GM10847 (cell line): ENCODE results near the gene SNAPIN.

Source experiments
- POLR2A ChIP-seq: IDR thresholded peaks from 2 replicates; pipeline ENCODE4 v1.6.1; 2011; ENCODE audit not compliant: insufficient read length; ENCODE audit errors: extremely low read depth

SNAPIN gene

DNA sequence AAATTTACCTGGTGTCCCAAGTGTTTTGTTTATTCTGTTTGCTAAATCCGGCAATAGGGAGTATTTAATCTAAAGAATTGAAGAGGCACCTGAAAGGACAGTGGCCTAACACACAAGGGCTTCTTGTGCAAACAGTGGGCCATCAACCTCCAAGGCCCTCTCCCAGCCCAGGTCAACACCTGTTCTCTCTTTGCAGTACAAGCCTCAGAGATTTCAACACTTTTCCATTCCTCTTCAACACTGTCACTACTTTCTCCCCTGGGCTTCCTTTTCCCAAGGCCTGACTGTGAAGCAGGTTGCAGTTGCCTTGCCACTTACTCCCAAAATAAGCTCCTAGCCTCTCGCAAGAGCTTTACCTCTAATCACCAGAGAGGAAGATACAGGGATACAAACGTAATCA, 3.2 kb upstream of the SNAPIN start:
- no peak for TF ChIP-seq POLR2A

DNA sequence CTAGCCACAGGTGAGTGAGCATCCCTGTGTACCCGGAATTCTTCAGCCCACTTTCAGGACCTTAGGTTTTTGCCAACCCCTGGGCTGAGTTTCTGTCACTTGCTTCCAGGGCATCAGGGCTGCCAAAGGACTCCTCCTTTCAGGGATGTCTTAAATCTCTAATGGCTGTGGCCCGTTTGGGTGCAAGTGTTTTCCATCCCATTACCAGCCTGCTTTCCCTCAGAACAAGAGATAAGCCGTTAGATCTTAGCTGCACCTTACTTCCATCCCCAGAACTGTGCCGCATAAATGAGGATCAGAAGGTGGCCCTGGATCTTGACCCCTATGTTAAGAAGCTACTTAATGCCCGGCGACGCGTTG, 652 bp downstream of the SNAPIN start:
- TF ChIP-seq POLR2A = no peak

DNA sequence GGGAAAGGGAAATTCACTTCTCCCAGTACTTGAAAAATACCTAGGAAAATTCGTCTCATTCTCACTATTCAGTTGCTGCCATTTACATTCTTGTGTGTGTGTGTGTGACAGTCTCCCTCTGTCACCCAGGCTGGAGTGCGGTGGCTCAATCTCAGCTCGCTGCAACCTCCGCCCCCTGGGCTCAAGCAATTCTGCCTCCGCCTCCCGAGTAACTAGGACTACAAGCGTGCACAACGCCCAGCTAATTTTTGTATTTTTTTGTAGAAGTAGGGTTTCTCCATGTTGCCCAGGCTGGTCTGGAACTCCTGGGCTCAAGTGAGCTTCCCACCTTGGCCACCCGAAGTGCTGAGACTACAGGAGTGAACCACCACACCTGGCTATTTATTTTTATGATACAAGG, 1.2 kb downstream of the SNAPIN start:
- TF ChIP-seq POLR2A = no peak

DNA sequence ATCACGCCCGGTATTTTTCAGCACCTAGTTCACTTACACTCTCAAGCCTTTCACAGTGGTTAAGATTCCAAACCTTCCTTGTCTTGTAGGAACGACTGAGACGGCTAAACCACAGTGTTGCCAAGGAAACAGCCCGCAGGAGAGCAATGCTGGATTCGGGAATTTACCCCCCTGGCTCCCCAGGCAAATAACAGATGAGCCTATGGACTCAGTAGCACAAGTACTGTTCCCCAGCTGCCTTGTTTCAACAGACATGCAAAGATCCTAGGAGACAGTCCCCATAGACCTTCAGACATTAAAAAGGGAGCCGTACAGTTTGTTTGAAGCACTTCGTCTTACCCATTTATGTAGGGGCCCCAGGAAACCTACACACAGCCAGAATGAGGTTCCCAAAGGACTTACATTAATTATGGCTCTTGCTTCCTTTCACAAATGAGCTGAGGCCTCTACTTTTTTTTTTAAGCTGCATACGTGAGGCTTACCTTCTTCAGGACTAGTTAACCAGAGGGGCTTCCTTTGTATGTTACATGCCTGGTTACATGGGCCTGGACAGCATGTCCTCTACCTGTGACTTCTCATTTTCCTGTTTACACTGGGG, 2.7 kb downstream of the SNAPIN start:
- TF ChIP-seq POLR2A = no peak

- TF ChIP-seq POLR2A = no peak
Measured at GRCh38 chr1:153662269-153662668, 3.8 kb downstream of the SNAPIN start.

- no peak for TF ChIP-seq POLR2A
Measured at GRCh38 chr1:153663211-153663610, 4.7 kb downstream of the SNAPIN start.

GRCh38 chr1:153667439-153667838, 8.9 kb downstream of the SNAPIN start:
- TF ChIP-seq POLR2A = no peak

- no peak for TF ChIP-seq POLR2A
Measured at GRCh38 chr1:153669606-153670005, 11.1 kb downstream of the SNAPIN start.

DNA sequence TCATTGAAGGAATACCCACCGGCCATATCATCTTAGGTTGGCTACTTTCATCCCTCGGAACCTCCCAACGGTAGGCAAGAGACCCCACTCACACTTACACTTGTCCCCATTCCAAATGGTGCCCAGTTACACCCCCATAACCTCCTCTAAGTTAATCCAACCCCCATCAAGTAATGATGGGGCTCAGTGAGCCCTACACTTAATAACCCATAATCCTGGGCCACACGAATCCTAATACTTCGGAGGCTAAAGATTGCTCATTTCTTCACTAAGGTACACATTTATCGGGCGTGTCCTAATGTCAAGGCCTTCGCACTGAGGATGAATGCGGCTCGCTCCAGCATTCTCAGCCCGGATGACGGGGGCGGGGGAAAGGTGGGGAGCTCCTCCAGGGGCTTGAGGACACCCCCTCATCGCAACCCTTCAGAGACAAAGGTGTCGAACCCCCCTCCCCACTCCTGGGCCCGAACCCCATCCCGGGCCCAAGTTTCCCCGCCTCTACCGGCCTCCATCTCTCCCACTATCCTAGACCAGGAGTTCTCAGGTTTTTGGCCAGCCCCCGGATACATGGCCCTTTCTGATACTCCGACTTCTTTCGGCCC, 11.9 kb downstream of the SNAPIN start:
- TF ChIP-seq POLR2A = no peak

DNA sequence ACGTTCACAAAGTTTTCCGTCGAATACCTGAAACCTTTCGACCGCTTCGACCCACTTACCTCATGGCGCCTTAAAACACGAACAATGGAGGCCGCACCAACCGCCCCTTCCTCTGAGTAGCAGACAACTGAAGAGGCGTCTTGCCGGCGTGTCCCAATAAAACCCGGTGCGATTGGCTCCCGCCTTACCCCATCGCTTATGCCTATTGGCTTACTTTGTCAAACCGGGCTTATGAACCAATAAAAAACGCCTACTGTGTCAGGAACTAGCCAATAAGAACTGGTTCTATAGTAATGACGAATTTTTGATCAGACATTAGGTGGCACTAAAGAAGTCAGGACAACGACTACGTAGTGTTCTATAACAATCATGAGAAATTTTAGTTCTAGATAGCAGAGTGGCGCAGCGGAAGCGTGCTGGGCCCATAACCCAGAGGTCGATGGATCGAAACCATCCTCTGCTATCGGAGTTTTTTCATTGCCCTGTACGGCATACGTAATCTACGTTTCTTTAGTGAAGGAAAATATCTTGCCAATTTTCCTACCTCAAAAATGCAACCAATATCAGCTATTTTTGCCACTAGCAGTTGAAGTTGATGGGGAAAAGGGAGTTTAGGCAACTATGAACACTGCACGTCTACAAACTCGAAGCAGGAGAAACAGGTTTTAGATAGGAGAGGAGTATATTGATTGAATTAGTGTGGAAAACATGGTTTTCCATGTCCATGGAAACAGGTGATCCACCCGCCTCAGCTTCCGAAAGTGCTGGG, 12.5 kb downstream of the SNAPIN start, which contains the start of gene ILF2:
Gene ILF2 (minus strand): TSS at position 135 of the 769 bp plus-strand sequence. CDS start 71 bp downstream, at position 64.
- peak; percentile 69 for TF ChIP-seq POLR2A

DNA sequence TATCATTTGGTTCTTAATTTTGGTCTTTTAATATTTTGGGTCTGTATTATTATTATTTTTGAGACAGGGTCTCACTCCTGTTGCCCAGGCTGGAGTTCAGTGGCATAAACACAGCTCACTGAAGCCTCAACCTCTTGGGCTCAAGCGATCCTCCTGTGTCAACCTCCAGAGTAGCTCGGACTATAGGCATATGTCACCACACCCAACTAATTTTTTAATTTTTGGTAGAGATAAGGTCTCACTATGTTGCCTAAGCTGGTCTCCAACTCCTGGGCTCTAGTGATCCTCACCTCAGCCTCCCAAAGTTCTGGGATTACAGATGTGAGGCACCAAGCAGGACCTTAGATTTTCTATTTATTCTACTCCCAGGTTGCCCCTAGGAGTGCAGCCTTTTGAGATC, 15.0 kb downstream of the SNAPIN start:
- TF ChIP-seq POLR2A = no peak

DNA sequence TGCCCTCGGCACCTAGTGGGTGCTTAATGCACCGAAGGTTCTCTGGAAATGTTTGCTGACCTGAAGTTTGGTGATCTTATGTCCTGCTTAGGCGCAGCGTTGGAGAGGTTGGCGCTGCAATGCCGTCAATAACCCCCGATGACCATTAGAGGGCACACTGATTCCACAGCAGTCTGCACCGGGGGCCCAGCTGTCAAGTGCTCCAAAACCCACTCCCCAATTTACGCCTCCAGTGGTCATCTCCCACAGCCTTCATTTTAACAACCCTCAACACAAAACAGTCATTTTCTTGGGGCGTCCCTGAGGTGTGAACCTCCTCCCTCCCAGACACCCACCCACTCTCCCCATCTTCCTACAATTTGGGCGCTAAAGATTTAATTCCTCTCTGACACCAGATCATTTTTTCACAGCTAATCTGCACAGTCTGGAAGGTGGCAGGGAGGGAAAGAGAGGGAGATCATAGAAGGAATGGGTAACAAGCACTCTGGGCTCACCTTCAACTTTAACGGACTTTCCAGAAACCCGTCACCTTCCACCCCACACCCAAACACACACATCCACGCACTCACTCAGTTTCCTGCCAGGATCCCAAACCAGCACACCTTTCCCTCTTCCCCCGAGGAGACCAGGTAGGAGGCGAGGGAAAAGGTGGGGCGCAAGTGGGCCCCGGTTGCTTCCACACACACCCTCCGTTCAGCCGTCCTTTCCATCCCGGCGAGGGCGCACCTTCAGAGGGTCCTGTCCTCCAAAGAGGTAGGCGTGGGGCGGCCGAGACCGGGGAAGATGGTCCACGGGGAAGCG, 19.4 kb downstream of the SNAPIN start:
- no peak for TF ChIP-seq POLR2A

- no peak for TF ChIP-seq POLR2A
Measured at GRCh38 chr1:153678519-153679336, 20.2 kb downstream of the SNAPIN start, which contains the start of gene NPR1. NPR1 (plus strand) TSS chr1:153678688; CDS start chr1:153679109, 421 bp downstream.

DNA sequence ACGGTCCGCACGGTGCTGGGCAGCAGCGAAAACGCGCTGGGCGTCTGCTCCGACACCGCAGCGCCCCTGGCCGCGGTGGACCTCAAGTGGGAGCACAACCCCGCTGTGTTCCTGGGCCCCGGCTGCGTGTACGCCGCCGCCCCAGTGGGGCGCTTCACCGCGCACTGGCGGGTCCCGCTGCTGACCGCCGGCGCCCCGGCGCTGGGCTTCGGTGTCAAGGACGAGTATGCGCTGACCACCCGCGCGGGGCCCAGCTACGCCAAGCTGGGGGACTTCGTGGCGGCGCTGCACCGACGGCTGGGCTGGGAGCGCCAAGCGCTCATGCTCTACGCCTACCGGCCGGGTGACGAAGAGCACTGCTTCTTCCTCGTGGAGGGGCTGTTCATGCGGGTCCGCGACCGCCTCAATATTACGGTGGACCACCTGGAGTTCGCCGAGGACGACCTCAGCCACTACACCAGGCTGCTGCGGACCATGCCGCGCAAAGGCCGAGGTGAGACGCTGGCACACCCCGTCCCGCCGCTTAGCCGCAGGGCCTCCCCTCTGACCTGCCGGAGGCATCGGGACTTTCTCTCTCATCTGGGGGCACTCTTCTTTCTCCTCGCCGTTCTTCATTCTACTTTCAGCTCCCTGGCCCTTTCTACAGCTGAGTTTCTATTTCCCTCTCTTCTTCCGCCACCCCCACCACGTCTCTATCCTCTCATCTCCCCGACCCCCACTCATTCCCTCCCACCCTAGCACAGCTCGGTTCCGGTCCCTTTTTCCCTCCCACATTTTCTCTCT, 21.0 kb downstream of the SNAPIN start:
- no peak for TF ChIP-seq POLR2A

GRCh38 chr1:153680120-153680403, 21.6 kb downstream of the SNAPIN start:
- no peak for TF ChIP-seq POLR2A

DNA sequence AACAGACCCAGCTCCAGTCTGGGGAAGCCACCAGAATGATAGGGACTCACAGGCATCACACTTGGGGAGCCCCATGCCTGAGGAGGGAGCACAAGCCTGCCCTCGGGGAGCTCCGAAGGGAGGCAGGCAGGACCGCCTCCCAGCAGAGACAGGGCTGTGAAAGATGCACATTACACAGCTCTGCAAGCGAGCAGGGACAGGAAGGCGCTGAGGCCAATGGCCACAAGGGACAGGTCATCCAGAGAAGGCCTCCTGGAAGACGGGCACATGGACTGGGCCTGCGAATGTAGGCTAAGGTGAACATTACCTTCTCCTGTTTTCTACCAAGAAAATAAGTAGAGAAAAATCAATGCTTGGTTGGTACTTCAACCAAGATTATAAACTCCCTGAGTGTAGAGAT, 24.2 kb downstream of the SNAPIN start:
- TF ChIP-seq POLR2A = no peak
